ELR (cell line): ENCODE results near the gene KLK13.

ENCODE experiments used
- DNase-seq: peaks from one replicate; pipeline ENCODE4 v3.0.0-alpha.2; 2015; ENCODE audit warnings: low read depth

The KLK13 gene

GRCh38 chr19:51091895-51092873 is 27.3 kb upstream of the KLK13 start:
- DNase-seq = no peak

- DNase-seq = no peak
Observed at GRCh38 chr19:51091126-51091525, 26.2 kb upstream of the KLK13 start.

- no peak for DNase-seq
Observed at GRCh38 chr19:51090471-51090870, 25.6 kb upstream of the KLK13 start.

- no peak for DNase-seq
Observed at GRCh38 chr19:51089786-51090185, 24.9 kb upstream of the KLK13 start.

GRCh38 chr19:51086153-51086850 is 21.4 kb upstream of the KLK13 start:
- no peak for DNase-seq

GRCh38 chr19:51084505-51084904 is 19.6 kb upstream of the KLK13 start:
- DNase-seq = no peak

GRCh38 chr19:51083783-51084182 is 18.9 kb upstream of the KLK13 start:
- DNase-seq = no peak

- no peak for DNase-seq
Observed at GRCh38 chr19:51083181-51083580, 18.3 kb upstream of the KLK13 start.

- DNase-seq = no peak
Observed at GRCh38 chr19:51082611-51083010, 17.7 kb upstream of the KLK13 start, which contains the start of gene KLK14. Gene KLK14, minus strand, starts transcription at chr19:51082887. Its CDS starts 273 bp downstream, at chr19:51082614.

GRCh38 chr19:51081476-51081875 is 16.6 kb upstream of the KLK13 start:
- no peak for DNase-seq

GRCh38 chr19:51079481-51080110 is 14.7 kb upstream of the KLK13 start:
- no peak for DNase-seq

- DNase-seq = no peak
Observed at GRCh38 chr19:51078731-51079130, 13.8 kb upstream of the KLK13 start.

GRCh38 chr19:51078104-51078503 is 13.2 kb upstream of the KLK13 start:
- DNase-seq = no peak

- DNase-seq = no peak
Observed at GRCh38 chr19:51076631-51077213, 11.8 kb upstream of the KLK13 start.

- no peak for DNase-seq
Observed at GRCh38 chr19:51075998-51076397, 11.1 kb upstream of the KLK13 start.

GRCh38 chr19:51071095-51071405 is 6.2 kb upstream of the KLK13 start:
- DNase-seq = no peak

- DNase-seq = no peak
Observed at GRCh38 chr19:51070334-51071094, 5.6 kb upstream of the KLK13 start.

- DNase-seq = no peak
Observed at GRCh38 chr19:51066393-51067186, 1.7 kb upstream of the KLK13 start.

GRCh38 chr19:51065221-51065960 is 499 bp upstream of the KLK13 start:
- DNase-seq = no peak

- no peak for DNase-seq
Observed at GRCh38 chr19:51063664-51064063, 1.2 kb downstream of the KLK13 start.
